ENCODE results near the gene SLX4. TPM values are rescaled to one million over a fixed set of nuclear protein-coding genes. Genes with fewer than 3 reads are reported as not detected.

The SLX4 gene
- polyA plus RNA-seq, 3 donors = 3.9 to 4.6 (median 4.0) TPM

Other genes starting within 250 kb of the SLX4 start
- 10 to 100 TPM; 17.0 to 22.7 (median 18.7) TPM for gene ZSCAN32, start 210.6 kb downstream of the SLX4 start, polyA plus RNA-seq (ENCODE audit: insufficient read length in 3 of 3)
- gene ZNF174, start 210.4 kb downstream of the SLX4 start, polyA plus RNA-seq (ENCODE audit: insufficient read length in 3 of 3) = 10 to 100 TPM; 15.1 to 16.6 (median 15.1) TPM
- 1 to 10 TPM; 3.9 to 4.1 (median 4.0) TPM for gene ZNF597, start 168.1 kb downstream of the SLX4 start, polyA plus RNA-seq (ENCODE audit: insufficient read length in 3 of 3)
- 10 to 100 TPM; 68.5 to 72.4 (median 70.9) TPM for gene NAA60, start 167.9 kb downstream of the SLX4 start, polyA plus RNA-seq (ENCODE audit: insufficient read length in 3 of 3)
- gene C16orf90, start 116.1 kb downstream of the SLX4 start, polyA plus RNA-seq (ENCODE audit: insufficient read length in 3 of 3) = not detected
- gene CLUAP1, start 110.6 kb downstream of the SLX4 start, polyA plus RNA-seq (ENCODE audit: insufficient read length in 3 of 3) = 10 to 100 TPM; 64.4 to 69.0 (median 68.5) TPM
- gene NLRC3, start 34.2 kb downstream of the SLX4 start, polyA plus RNA-seq (ENCODE audit: insufficient read length in 3 of 3) = 1 to 10 TPM; 1.6 to 1.7 (median 1.6) TPM
- 10 to 100 TPM; 24.0 to 28.3 (median 25.0) TPM for gene DNASE1, start 43.1 kb upstream of the SLX4 start, polyA plus RNA-seq (ENCODE audit: insufficient read length in 3 of 3)
- gene TRAP1, start 105.9 kb upstream of the SLX4 start, polyA plus RNA-seq (ENCODE audit: insufficient read length in 3 of 3) = 10 to 100 TPM; 89.3 to 99.5 (median 92.1) TPM